ENCODE data around the gene FPR2.

- TF ChIP-seq CTBP1 (IDR thresholded peaks at IDR 0.05; ENCODE audit: borderline replicate concordance) (no peak), TARDBP (IDR thresholded peaks at IDR 0.05) (no peak), SP1 (IDR thresholded peaks at IDR 0.05) (no peak), NFRKB (IDR thresholded peaks at IDR 0.05) (no peak), FOXM1 (IDR thresholded peaks at IDR 0.05; ENCODE audit: borderline replicate concordance) (no peak)
These were observed 18.7 kb downstream of the FPR2 start for GRCh38 chr19:51779703-51780102.

All from HEK293T (cell line).